ENCODE results near the gene BACH1. TPM values are rescaled to one million over a fixed set of nuclear protein-coding genes. Genes with fewer than 3 reads are reported as not detected.

Gene BACH1
- total RNA-seq, 2 experiments from 2014 or later = 21.6 to 26.2 TPM

- Mint-ChIP-seq H3K36me3 (ENCODE audit: low read depth) (peaks cover 19% of the 10 kb centered on the region), H3K27me3 (no peaks in the 10 kb centered on the region), H3K4me3 (no peak overlapping the region), H3K4me1 (peaks cover 13% of the 10 kb centered on the region), H3K27ac (no peak overlapping the region), H3K9me3 (no peaks in the 10 kb centered on the region)
- POLR2A ChIA-PET = interaction anchor here (0.9 kb wide), 1 partner anchor 9 kb away, joined by 3 read pairs; no protein-coding TSS in a partner anchor
- CTCF ChIA-PET = no interaction called here
- DNase-seq = no peak
Measured at GRCh38 chr21:29309703-29310102, 11.0 kb downstream of the BACH1 start.

GRCh38 chr21:29311802-29312201 is 13.1 kb downstream of the BACH1 start:
- CTCF ChIA-PET = no interaction called here
- peaks cover 6% of the 10 kb centered on the region for H3K4me1 Mint-ChIP-seq
- no peaks in the 10 kb centered on the region for H3K9me3 Mint-ChIP-seq
- peaks cover 10% of the 10 kb centered on the region for H3K36me3 Mint-ChIP-seq (ENCODE audit: low read depth)
- H3K27ac Mint-ChIP-seq = no peak overlapping the region
- H3K27me3 Mint-ChIP-seq = no peaks in the 10 kb centered on the region
- no peak overlapping the region for H3K4me3 Mint-ChIP-seq
- POLR2A ChIA-PET = no interaction called here
- no peak for DNase-seq

- ChIA-PET POLR2A (interaction anchor here (1.7 kb wide), 1 partner anchor 13 kb away, joined by 7 read pairs; no protein-coding TSS in a partner anchor), CTCF (no interaction called here)
- H3K4me3 Mint-ChIP-seq = no peak overlapping the region
- no peak for DNase-seq
- H3K27ac Mint-ChIP-seq = no peak overlapping the region
- H3K9me3 Mint-ChIP-seq = no peaks in the 10 kb centered on the region
- peaks cover 6% of the 10 kb centered on the region for H3K4me1 Mint-ChIP-seq
- H3K36me3 Mint-ChIP-seq (ENCODE audit: low read depth) = peaks cover 10% of the 10 kb centered on the region
- H3K27me3 Mint-ChIP-seq = no peaks in the 10 kb centered on the region
Measured at GRCh38 chr21:29312981-29313380, 14.3 kb downstream of the BACH1 start.

GRCh38 chr21:29313662-29314408 is 15.1 kb downstream of the BACH1 start:
- no peak for DNase-seq
- H3K27ac Mint-ChIP-seq = no peak overlapping the region
- no peaks in the 10 kb centered on the region for H3K9me3 Mint-ChIP-seq
- POLR2A ChIA-PET = interaction anchor here (1.7 kb wide), 1 partner anchor 14 kb away, joined by 7 read pairs; no protein-coding TSS in a partner anchor
- H3K4me3 Mint-ChIP-seq = no peak overlapping the region
- peaks cover 17% of the 10 kb centered on the region for H3K36me3 Mint-ChIP-seq (ENCODE audit: low read depth)
- CTCF ChIA-PET = interaction anchor here (1.3 kb wide), 1 partner anchor 13 kb away, joined by 9 read pairs; no protein-coding TSS in a partner anchor
- peaks cover 2% of the 10 kb centered on the region for H3K4me1 Mint-ChIP-seq
- H3K27me3 Mint-ChIP-seq = no peaks in the 10 kb centered on the region

GRCh38 chr21:29315131-29315749 is 16.5 kb downstream of the BACH1 start:
- Mint-ChIP-seq H3K27ac (no peak overlapping the region), H3K4me1 (peaks cover 2% of the 10 kb centered on the region), H3K4me3 (no peak overlapping the region), H3K36me3 (ENCODE audit: low read depth) (peaks cover 24% of the 10 kb centered on the region), H3K27me3 (no peaks in the 10 kb centered on the region), H3K9me3 (peaks cover 2% of the 10 kb centered on the region)
- POLR2A ChIA-PET = no interaction called here
- CTCF ChIA-PET = interaction anchor here (2.1 kb wide), 1 partner anchor 15 kb away, joined by 9 read pairs; the partner anchor contains the start of gene BACH1
- no peak for DNase-seq

GRCh38 chr21:29316029-29316742 is 17.5 kb downstream of the BACH1 start:
- DNase-seq = no peak
- H3K36me3 Mint-ChIP-seq (ENCODE audit: low read depth) = peaks cover 21% of the 10 kb centered on the region
- H3K9me3 Mint-ChIP-seq = peaks cover 2% of the 10 kb centered on the region
- no peak overlapping the region for H3K27ac Mint-ChIP-seq
- ChIA-PET CTCF (interaction anchor here (2.1 kb wide), 1 partner anchor 16 kb away, joined by 9 read pairs; the partner anchor contains the start of gene BACH1), POLR2A (interaction anchor here (0.6 kb wide), 1 partner anchor 140 kb away, joined by 3 read pairs; no protein-coding TSS in a partner anchor)
- H3K27me3 Mint-ChIP-seq = no peaks in the 10 kb centered on the region
- H3K4me1 Mint-ChIP-seq = peaks cover 2% of the 10 kb centered on the region
- H3K4me3 Mint-ChIP-seq = no peak overlapping the region

GRCh38 chr21:29316806-29317205 is 18.1 kb downstream of the BACH1 start:
- Mint-ChIP-seq H3K4me1 (peaks cover 2% of the 10 kb centered on the region), H3K27me3 (no peaks in the 10 kb centered on the region), H3K9me3 (peaks cover 2% of the 10 kb centered on the region), H3K4me3 (no peak overlapping the region), H3K36me3 (ENCODE audit: low read depth) (peaks cover 25% of the 10 kb centered on the region), H3K27ac (no peak overlapping the region)
- ChIA-PET CTCF (interaction anchor here (2.1 kb wide), 1 partner anchor 17 kb away, joined by 9 read pairs; the partner anchor contains the start of gene BACH1), POLR2A (no interaction called here)
- DNase-seq = no peak

- peaks cover 2% of the 10 kb centered on the region for H3K9me3 Mint-ChIP-seq
- POLR2A ChIA-PET = interaction anchor here (0.7 to 2.3 kb wide), 2 partner anchors 18 to 1818 kb away, joined by 3 to 9 read pairs; no protein-coding TSS in a partner anchor
Measured at GRCh38 chr21:29318354-29318753, 19.6 kb downstream of the BACH1 start.

DNA sequence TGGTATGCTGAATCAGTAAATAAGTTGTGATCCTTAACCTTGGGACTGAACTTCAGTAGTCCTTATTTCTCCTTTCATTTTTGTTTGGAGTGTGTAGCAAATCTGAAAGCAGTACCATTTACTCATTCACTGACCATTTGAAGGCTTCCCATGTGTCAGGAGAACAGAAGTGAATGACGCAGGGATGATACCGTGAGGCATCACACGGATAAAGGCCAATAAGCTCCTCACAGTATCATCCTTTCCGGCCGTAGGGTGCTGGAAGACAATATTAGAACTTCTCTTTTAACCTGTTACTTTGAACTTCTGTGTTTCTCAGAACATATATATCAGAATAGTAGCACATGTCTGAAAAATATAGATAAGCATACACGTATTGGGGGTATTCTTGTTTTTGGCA is 21.3 kb downstream of the BACH1 start:
- CTCF ChIA-PET = no interaction called here
- H3K9me3 Mint-ChIP-seq = peaks cover 2% of the 10 kb centered on the region
- no peak overlapping the region for H3K27ac Mint-ChIP-seq
- H3K4me3 Mint-ChIP-seq = no peak overlapping the region
- DNase-seq = no peak
- H3K36me3 Mint-ChIP-seq (ENCODE audit: low read depth) = peaks cover 35% of the 10 kb centered on the region
- H3K27me3 Mint-ChIP-seq = no peaks in the 10 kb centered on the region
- peaks cover 2% of the 10 kb centered on the region for H3K4me1 Mint-ChIP-seq
- POLR2A ChIA-PET = no interaction called here

More at GRCh38 chr21:29318354-29318753, 19.6 kb downstream of the BACH1 start:
- H3K27me3 Mint-ChIP-seq = no peaks in the 10 kb centered on the region
- no peak overlapping the region for H3K27ac Mint-ChIP-seq
- peaks cover 31% of the 10 kb centered on the region for H3K36me3 Mint-ChIP-seq (ENCODE audit: low read depth)
- no peak overlapping the region for H3K4me3 Mint-ChIP-seq
- DNase-seq = no peak
- CTCF ChIA-PET = no interaction called here
- peaks cover 2% of the 10 kb centered on the region for H3K4me1 Mint-ChIP-seq

DNA sequence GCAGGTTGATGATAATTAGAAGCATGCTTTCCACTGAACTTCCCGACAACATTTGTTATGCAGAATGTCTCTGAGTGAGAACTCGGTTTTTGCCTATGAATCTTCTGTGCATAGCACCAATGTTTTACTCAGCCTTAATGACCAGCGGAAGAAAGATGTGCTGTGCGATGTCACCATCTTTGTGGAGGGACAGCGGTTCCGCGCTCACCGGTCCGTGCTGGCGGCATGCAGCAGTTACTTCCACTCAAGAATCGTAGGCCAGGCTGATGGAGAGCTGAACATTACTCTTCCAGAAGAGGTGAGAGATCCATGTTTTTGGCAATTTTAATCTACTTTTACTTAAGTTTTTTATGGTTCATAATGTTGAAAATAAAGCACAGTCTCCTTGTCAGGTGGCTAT is 22.5 kb downstream of the BACH1 start:
- peaks cover 2% of the 10 kb centered on the region for H3K9me3 Mint-ChIP-seq
- peaks cover 39% of the 10 kb centered on the region for H3K36me3 Mint-ChIP-seq (ENCODE audit: low read depth)
- no peaks in the 10 kb centered on the region for H3K27me3 Mint-ChIP-seq
- ChIA-PET POLR2A (no interaction called here), CTCF (interaction anchor here (0.7 to 0.8 kb wide), 2 partner anchors 21 to 124 kb away, joined by 4 read pairs; no protein-coding TSS in a partner anchor)
- H3K4me1 Mint-ChIP-seq = no peaks in the 10 kb centered on the region
- DNase-seq = no peak
- no peak overlapping the region for H3K4me3 Mint-ChIP-seq
- no peak overlapping the region for H3K27ac Mint-ChIP-seq

- Mint-ChIP-seq H3K36me3 (ENCODE audit: low read depth) (peaks cover 49% of the 10 kb centered on the region), H3K27ac (no peak overlapping the region), H3K4me3 (no peak overlapping the region), H3K27me3 (no peaks in the 10 kb centered on the region), H3K4me1 (no peaks in the 10 kb centered on the region), H3K9me3 (peaks cover 2% of the 10 kb centered on the region)
- DNase-seq = no peak
- ChIA-PET CTCF (no interaction called here), POLR2A (interaction anchor here (0.6 kb wide), 1 partner anchor 1556 kb away, joined by 3 read pairs; no protein-coding TSS in a partner anchor)
Measured at GRCh38 chr21:29321932-29322928, 23.5 kb downstream of the BACH1 start.

- no peak for DNase-seq
- Mint-ChIP-seq H3K4me1 (no peaks in the 10 kb centered on the region), H3K9me3 (peaks cover 2% of the 10 kb centered on the region), H3K4me3 (no peak overlapping the region), H3K27me3 (no peaks in the 10 kb centered on the region), H3K27ac (no peak overlapping the region), H3K36me3 (ENCODE audit: low read depth) (peaks cover 49% of the 10 kb centered on the region)
- CTCF ChIA-PET = no interaction called here
- POLR2A ChIA-PET = no interaction called here
Measured at GRCh38 chr21:29323189-29323588, 24.5 kb downstream of the BACH1 start.

All from activated CD4-positive, alpha-beta memory T cell treated with anti-CD3 and anti-CD28 coated beads, Interleukin-2, amount 10 ng/mL, durations not matched to agents 7 days and 5 days (primary cell).